Type B pancreatic cell (in vitro differentiated cells): ENCODE data around the gene HARBI1. TPM values are rescaled to one million over a fixed set of nuclear protein-coding genes. Genes with fewer than 3 reads are reported as not detected.

Source experiments
- DNase-seq: peaks from one replicate; pipeline ENCODE4 v3.0.0; 2021; ENCODE audit warnings: mixed read lengths; ENCODE audit not compliant: unreplicated experiment; ENCODE audit errors: extremely low spot score
- H3K27ac Mint-ChIP-seq: 2 replicates; pipeline ENCODE4 v1.8.0; 2021; ENCODE audit warnings: mild to moderate bottlenecking, mixed read lengths
- H3K27me3 Mint-ChIP-seq: 2 replicates; pipeline ENCODE4 v1.8.0; 2021; ENCODE audit warnings: mixed read lengths
- H3K36me3 Mint-ChIP-seq: 2 replicates; pipeline ENCODE4 v1.8.0; 2021; ENCODE audit warnings: mixed read lengths
- H3K4me1 Mint-ChIP-seq: one replicate; pipeline ENCODE4 v1.8.0; 2021; ENCODE audit warnings: mixed read lengths; ENCODE audit not compliant: unreplicated experiment
- H3K4me3 Mint-ChIP-seq: 2 replicates; pipeline ENCODE4 v1.8.0; 2021; ENCODE audit warnings: mild to moderate bottlenecking, mixed read lengths
- H3K9me3 Mint-ChIP-seq: 2 replicates; pipeline ENCODE4 v1.8.0; 2021; ENCODE audit warnings: mixed read lengths
- CTCF ChIP-seq: fragments of 200-600 bp; sonication (generic); conservative IDR thresholded peaks from 2 replicates; pipeline ENCODE4 v1.5.0; 2021; ENCODE audit warnings: antibody characterized with exemption, mild to moderate bottlenecking
- total RNA-seq: library from RNA; stranded (reverse); gene quantifications from 2 replicates; pipeline ENCODE4 v1.2.1, GENCODE V29; 2021; ENCODE audit warnings: low replicate concordance

The HARBI1 gene
- total RNA-seq, 1 donor from 2014 or later: 8.5 TPM

- Mint-ChIP-seq H3K27me3 (no peaks in the 10 kb centered on the region), H3K9me3 (no peaks in the 10 kb centered on the region), H3K4me1 (no peaks in the 10 kb centered on the region), H3K27ac (no peak overlapping the region), H3K4me3 (no peak overlapping the region), H3K36me3 (no peaks in the 10 kb centered on the region)
- TF ChIP-seq CTCF: no peak
- DNase-seq: no peak
Measured at GRCh38 chr11:46609386-46609785, 7.6 kb downstream of the HARBI1 start.

- Mint-ChIP-seq H3K27me3 (no peaks in the 10 kb centered on the region), H3K4me1 (no peaks in the 10 kb centered on the region), H3K4me3 (no peak overlapping the region), H3K9me3 (no peaks in the 10 kb centered on the region), H3K27ac (no peak overlapping the region), H3K36me3 (peaks cover 5% of the 10 kb centered on the region)
- no peak for TF ChIP-seq CTCF
- no peak for DNase-seq
Measured at GRCh38 chr11:46607516-46607915, 9.5 kb downstream of the HARBI1 start.

- DNase-seq: no peak
- peaks cover 5% of the 10 kb centered on the region for H3K36me3 Mint-ChIP-seq
- no peaks in the 10 kb centered on the region for H3K4me1 Mint-ChIP-seq
- no peak overlapping the region for H3K27ac Mint-ChIP-seq
- H3K27me3 Mint-ChIP-seq: no peaks in the 10 kb centered on the region
- H3K4me3 Mint-ChIP-seq: no peak overlapping the region
- TF ChIP-seq CTCF: no peak
- H3K9me3 Mint-ChIP-seq: no peaks in the 10 kb centered on the region
Measured at GRCh38 chr11:46604796-46605195, 12.2 kb downstream of the HARBI1 start.

- H3K4me1 Mint-ChIP-seq: no peaks in the 10 kb centered on the region
- no peak overlapping the region for H3K27ac Mint-ChIP-seq
- no peaks in the 10 kb centered on the region for H3K27me3 Mint-ChIP-seq
- H3K9me3 Mint-ChIP-seq: no peaks in the 10 kb centered on the region
- H3K4me3 Mint-ChIP-seq: no peak overlapping the region
- peaks cover 5% of the 10 kb centered on the region for H3K36me3 Mint-ChIP-seq
- DNase-seq: no peak
- TF ChIP-seq CTCF: no peak
Measured at GRCh38 chr11:46603704-46604308, 13.2 kb downstream of the HARBI1 start.

GRCh38 chr11:46601129-46601528 is 15.9 kb downstream of the HARBI1 start:
- no peak overlapping the region for H3K4me3 Mint-ChIP-seq
- DNase-seq: no peak
- H3K36me3 Mint-ChIP-seq: peaks cover 5% of the 10 kb centered on the region
- TF ChIP-seq CTCF: no peak
- H3K9me3 Mint-ChIP-seq: no peaks in the 10 kb centered on the region
- H3K27ac Mint-ChIP-seq: no peak overlapping the region
- no peaks in the 10 kb centered on the region for H3K27me3 Mint-ChIP-seq
- H3K4me1 Mint-ChIP-seq: no peaks in the 10 kb centered on the region
